GM13977 (cell line): ENCODE data around the gene PHYHIPL.

Experiments
- DNase-seq: peaks from one replicate; pipeline ENCODE4 v3.0.0; 2012; ENCODE audit warnings: low spot score
- in situ Hi-C: fragments of 300-500 bp; cut with MboI; formaldehyde crosslinking; loops from one replicate; pipeline ENCODE4 v1.12.0; 2022; ENCODE audit warnings: low sequenced_read_pairs, low pct_unique_long_range_greater_than_20kb, mixed read lengths, inconsistent platforms; ENCODE audit not compliant: unreplicated experiment
- TF ChIP-seq, protein P1 (sequence below): IDR thresholded peaks from 2 replicates; pipeline ENCODE4 v1.5.1; 2012; ENCODE audit warnings: mild to moderate bottlenecking, control low read depth; ENCODE audit not compliant: insufficient read depth; ENCODE audit errors: extremely low read depth, missing control alignments

PHYHIPL gene

DNA sequence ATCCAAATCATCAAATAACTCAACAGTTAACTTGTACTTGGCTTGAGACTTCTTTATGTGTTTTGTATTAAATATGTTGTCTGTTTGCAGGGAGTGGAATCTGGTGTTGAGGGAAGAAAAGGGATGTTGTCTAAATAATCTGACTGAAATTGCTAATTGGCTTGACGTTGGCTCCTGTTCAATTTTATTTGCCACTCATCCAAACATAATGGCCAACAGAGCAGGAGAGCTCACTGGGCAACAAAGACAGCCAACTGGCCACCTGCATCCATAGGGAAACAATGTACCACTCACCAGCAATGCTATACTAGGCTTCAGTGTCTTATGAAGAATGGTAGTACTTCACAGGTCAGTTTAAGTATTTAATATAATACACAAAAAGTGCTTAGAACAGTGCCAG, 105.4 kb downstream of the PHYHIPL start:
- in situ Hi-C loops, result no loop called here
- no peak for DNase-seq
- TF ChIP-seq, protein P1, sequence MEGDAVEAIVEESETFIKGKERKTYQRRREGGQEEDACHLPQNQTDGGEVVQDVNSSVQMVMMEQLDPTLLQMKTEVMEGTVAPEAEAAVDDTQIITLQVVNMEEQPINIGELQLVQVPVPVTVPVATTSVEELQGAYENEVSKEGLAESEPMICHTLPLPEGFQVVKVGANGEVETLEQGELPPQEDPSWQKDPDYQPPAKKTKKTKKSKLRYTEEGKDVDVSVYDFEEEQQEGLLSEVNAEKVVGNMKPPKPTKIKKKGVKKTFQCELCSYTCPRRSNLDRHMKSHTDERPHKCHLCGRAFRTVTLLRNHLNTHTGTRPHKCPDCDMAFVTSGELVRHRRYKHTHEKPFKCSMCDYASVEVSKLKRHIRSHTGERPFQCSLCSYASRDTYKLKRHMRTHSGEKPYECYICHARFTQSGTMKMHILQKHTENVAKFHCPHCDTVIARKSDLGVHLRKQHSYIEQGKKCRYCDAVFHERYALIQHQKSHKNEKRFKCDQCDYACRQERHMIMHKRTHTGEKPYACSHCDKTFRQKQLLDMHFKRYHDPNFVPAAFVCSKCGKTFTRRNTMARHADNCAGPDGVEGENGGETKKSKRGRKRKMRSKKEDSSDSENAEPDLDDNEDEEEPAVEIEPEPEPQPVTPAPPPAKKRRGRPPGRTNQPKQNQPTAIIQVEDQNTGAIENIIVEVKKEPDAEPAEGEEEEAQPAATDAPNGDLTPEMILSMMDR, result no peak

DNA sequence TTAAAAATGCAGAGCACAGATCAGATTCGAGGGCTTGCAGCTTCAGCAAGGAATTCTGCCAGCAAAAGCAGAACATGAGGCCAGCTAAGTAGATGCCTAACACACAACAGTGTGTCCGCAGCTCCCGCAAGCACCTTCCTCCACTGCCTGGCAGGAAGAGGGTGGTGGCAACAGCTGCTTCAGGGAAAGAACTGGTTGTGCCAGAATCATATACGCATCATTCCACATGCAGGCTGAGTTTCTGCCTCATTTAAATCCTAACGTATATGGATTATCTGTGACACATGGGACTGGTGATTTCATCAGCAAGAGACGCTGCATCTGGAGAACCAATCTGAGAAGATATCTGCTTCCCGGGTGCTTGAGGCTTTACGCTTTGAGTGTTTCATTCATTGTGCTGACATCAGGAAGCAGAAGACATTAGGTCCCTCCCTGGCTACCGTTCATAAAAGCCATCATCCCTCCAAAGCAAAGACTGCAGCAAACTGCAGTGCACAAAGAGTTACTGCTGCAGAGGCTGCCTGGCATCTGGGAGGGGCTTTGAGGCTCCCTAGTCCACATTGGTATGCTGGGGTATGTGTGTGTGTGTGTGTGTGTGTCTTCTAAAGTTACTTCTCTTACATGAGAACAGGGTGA, 107.1 kb downstream of the PHYHIPL start:
- TF ChIP-seq, protein P1, result no peak
- in situ Hi-C loops, result no loop called here
- DNase-seq, result no peak

DNA sequence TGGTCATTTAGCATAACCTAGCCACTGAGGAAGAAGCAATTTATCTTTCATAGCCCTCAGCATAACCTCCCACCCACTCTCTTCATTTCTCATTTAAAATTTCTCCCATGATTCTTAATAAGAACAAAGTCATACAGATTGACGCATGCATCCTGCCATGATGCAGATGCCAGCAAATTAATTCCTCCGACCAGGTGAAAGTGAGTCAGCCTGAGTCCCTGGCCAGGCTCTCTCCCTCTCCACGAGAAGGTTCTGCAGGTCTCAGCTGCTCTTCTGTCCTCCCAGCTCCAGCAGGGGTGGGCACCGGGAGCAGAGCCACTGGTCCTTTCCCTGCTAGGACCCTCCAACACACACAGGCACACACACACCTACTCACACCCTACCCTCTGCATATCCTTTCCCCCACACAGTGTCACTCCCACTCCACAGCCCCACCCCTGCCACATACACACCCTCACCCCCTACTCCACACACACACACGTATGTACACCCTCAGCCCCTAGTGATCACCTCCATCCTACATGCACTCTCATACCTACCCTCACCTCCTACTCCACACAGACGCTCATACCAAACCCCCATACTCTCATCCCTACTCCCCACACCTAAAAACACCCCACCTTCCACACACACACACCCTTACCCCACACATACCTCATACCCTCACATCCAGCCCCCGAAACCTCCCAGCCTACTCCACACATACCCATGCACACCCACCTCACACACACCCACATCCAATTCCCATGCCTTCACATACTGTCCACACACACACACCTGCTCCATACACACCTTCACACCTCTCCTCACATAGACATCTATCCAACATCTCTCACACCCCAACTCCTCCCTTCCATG, 107.9 kb downstream of the PHYHIPL start:
- in situ Hi-C loops, result no loop called here
- TF ChIP-seq, protein P1, result no peak
- DNase-seq, result no peak

DNA sequence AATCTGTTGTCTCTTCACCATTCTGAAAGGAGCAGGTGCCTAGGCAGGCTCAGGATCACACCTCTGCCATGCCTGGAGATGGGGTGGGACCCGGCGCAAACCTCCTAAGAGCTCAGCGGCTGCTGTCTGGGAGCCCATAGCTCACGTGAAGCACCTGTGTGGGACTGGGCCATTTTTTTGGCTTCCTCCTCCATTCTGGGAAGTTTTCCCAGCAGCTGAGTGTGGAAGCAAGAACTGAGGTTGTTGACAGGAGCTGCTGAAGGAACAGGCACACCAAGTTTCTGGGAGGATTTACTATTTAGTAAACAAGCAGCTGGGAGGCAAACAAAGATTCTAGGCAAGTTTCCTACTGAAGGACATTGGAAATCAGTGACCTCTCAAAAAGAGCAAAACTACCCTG, 108.6 kb downstream of the PHYHIPL start:
- in situ Hi-C loops, result no loop called here
- TF ChIP-seq, protein P1, result no peak
- no peak for DNase-seq

DNA sequence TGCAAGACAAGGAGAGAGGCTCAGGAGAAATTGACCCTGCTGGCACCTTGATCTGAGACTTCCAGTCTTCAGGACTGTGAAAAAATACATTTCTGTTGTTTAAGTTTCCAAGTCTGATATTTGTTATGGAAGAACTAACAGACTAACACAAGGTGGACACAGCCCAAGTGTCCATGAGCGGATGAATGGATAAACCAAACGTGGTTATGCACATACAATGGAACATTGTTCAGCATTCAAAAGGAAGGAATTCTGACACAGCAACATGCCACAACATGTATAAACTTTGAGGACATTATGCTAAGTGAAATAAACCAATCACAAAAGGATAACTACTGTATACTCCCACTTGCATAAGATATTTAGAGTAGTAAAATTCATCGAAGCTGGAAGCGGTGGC, 109.4 kb downstream of the PHYHIPL start:
- in situ Hi-C loops, result no loop called here
- TF ChIP-seq, protein P1, result no peak
- DNase-seq, result no peak

DNA sequence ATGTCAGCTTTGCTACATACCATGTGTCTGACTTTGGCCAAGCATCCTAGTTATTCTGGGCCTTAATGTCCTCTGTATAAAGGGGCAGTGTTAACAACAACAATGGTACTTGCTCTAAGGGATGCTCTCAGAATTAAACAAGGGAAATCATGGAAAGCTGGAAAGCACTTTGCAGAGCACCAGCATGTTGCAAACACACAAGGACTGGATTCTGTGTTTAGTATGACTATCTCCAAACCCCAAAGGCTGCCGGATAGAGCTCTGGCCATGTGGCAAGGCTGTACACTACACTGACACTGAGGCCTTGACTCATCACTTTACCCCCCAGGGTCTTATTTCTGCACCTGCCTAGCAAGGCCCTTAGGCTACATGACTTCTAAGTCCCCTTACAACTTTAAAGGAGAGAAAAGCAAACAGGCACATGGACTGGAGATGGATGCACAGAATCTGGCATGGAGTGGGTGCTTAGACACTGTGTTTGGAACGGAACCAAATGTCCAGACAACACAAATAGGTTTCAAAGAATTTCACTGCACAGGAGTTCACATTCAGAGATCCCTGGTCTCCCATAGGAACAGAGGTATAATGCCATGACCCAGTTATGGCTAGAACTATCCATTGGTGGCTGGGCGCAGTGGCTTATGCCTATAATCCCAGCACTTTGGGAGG, 111.3 kb downstream of the PHYHIPL start:
- DNase-seq, result no peak
- TF ChIP-seq, protein P1, result no peak
- in situ Hi-C loops, result no loop called here
